DND-41 (cell line): Measurements from ENCODE around the gene SEMA5B.

Source experiments
- ATAC-seq: fragments of 200-7000 bp; cut with Tn5 transposase; 3 replicates; pipeline ENCODE4 v1.9.1; 2021; ENCODE audit warnings: low read depth; ENCODE audit not compliant: insufficient read depth
- DNase-seq: peaks from one replicate; pipeline ENCODE4 v3.0.0-alpha.2; 2020
- H2AFZ ChIP-seq: 2 replicates; pipeline ENCODE4 v1.6.0; 2012; ENCODE audit warnings: low read depth, low read length
- H3K27ac ChIP-seq: 2 replicates; pipeline ENCODE4 v1.5.1; 2012; ENCODE audit warnings: low read length, inconsistent platforms
- H3K27me3 ChIP-seq: fragments of 200-600 bp; sonication (generic); 2 replicates; pipeline ENCODE4 v1.6.0; 2012; ENCODE audit warnings: low read length, mild to moderate bottlenecking, inconsistent platforms; ENCODE audit not compliant: insufficient read depth, poor library complexity
- H3K36me3 ChIP-seq: 2 replicates; pipeline ENCODE4 v1.5.1; 2012; ENCODE audit warnings: low read length, inconsistent platforms; ENCODE audit not compliant: insufficient read depth
- H3K4me1 ChIP-seq: 2 replicates; pipeline ENCODE4 v1.5.1; 2012; ENCODE audit warnings: mild to moderate bottlenecking, low read length; ENCODE audit not compliant: insufficient read depth
- H3K4me2 ChIP-seq: 2 replicates; pipeline ENCODE4 v1.6.0; 2012; ENCODE audit warnings: mild to moderate bottlenecking, moderate library complexity, low read length, inconsistent platforms; ENCODE audit not compliant: insufficient read depth
- H3K4me3 ChIP-seq, 2 experiments: fragments of 200-600 bp in 1 of 2; shearing (Covaris generic) in 1 of 2; 2 replicates each; pipeline ENCODE4 v1.5.1; 2012 to 2016; ENCODE audit warnings: inconsistent platforms in 2 of 2, low read length in 2 of 2, mild to moderate bottlenecking in 2 of 2, low read depth in 1 of 2, moderate library complexity in 1 of 2
- H3K79me2 ChIP-seq: 2 replicates; pipeline ENCODE4 v1.6.0; 2012; ENCODE audit warnings: low read length, inconsistent platforms; ENCODE audit not compliant: insufficient read depth
- H3K9ac ChIP-seq: 2 replicates; pipeline ENCODE4 v1.6.0; 2012; ENCODE audit warnings: low read depth, mild to moderate bottlenecking, inconsistent platforms, low read length, moderate library complexity
- H3K9me3 ChIP-seq: 2 replicates; pipeline ENCODE4 v1.5.1; 2012; ENCODE audit warnings: low read length, moderate library complexity, mild to moderate bottlenecking, inconsistent platforms; ENCODE audit not compliant: insufficient read depth, severe bottlenecking
- H4K20me1 ChIP-seq: 2 replicates; pipeline ENCODE4 v1.6.0; 2012; ENCODE audit warnings: low read length; ENCODE audit not compliant: insufficient read depth
- EZH2 ChIP-seq: IDR thresholded peaks from 3 replicates; pipeline ENCODE4 v1.6.1; 2012; ENCODE audit warnings: borderline replicate concordance, low read depth, mild to moderate bottlenecking, moderate library complexity, low read length, inconsistent platforms; ENCODE audit not compliant: severe bottlenecking
- TF ChIP-seq, protein P1 (sequence below): IDR thresholded peaks from 2 replicates; pipeline ENCODE4 v1.5.1; 2012; ENCODE audit warnings: borderline replicate concordance, low read length, moderate library complexity, mild to moderate bottlenecking; ENCODE audit not compliant: poor library complexity, severe bottlenecking; ENCODE audit errors: extremely low read depth

The SEMA5B gene

GRCh38 chr3:123019161-123019560, 8.4 kb downstream of the SEMA5B start:
- no peaks in the 10 kb centered on the region for H3K4me1 ChIP-seq
- H3K4me2 ChIP-seq, result no peak overlapping the region
- no peaks in the 10 kb centered on the region for H3K36me3 ChIP-seq
- ATAC-seq (no peak), DNase-seq (no peak)
- H3K79me2 ChIP-seq, result no peaks in the 10 kb centered on the region
- H3K4me3 ChIP-seq, result no peak overlapping the region
- peaks cover 32% of the 10 kb centered on the region for H3K27me3 ChIP-seq
- no peak overlapping the region for H3K27ac ChIP-seq
- H3K9me3 ChIP-seq, result no peaks in the 10 kb centered on the region
- TF ChIP-seq, protein P1, sequence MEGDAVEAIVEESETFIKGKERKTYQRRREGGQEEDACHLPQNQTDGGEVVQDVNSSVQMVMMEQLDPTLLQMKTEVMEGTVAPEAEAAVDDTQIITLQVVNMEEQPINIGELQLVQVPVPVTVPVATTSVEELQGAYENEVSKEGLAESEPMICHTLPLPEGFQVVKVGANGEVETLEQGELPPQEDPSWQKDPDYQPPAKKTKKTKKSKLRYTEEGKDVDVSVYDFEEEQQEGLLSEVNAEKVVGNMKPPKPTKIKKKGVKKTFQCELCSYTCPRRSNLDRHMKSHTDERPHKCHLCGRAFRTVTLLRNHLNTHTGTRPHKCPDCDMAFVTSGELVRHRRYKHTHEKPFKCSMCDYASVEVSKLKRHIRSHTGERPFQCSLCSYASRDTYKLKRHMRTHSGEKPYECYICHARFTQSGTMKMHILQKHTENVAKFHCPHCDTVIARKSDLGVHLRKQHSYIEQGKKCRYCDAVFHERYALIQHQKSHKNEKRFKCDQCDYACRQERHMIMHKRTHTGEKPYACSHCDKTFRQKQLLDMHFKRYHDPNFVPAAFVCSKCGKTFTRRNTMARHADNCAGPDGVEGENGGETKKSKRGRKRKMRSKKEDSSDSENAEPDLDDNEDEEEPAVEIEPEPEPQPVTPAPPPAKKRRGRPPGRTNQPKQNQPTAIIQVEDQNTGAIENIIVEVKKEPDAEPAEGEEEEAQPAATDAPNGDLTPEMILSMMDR, result no peak
- H4K20me1 ChIP-seq, result no peaks in the 10 kb centered on the region
- H2AFZ ChIP-seq, result no peak overlapping the region
- H3K9ac ChIP-seq, result no peak overlapping the region

- H3K4me1 ChIP-seq, result no peaks in the 10 kb centered on the region
- no peak overlapping the region for H3K4me3 ChIP-seq
- H3K27ac ChIP-seq, result no peak overlapping the region
- no peaks in the 10 kb centered on the region for H3K79me2 ChIP-seq
- H2AFZ ChIP-seq, result no peak overlapping the region
- H3K4me2 ChIP-seq, result no peak overlapping the region
- no peak for TF ChIP-seq EZH2
- DNase-seq, result no peak
- H4K20me1 ChIP-seq, result no peaks in the 10 kb centered on the region
- H3K27me3 ChIP-seq, result peaks cover 31% of the 10 kb centered on the region
- no peak for ATAC-seq
- H3K9me3 ChIP-seq, result no peaks in the 10 kb centered on the region
- H3K9ac ChIP-seq, result no peak overlapping the region
- no peaks in the 10 kb centered on the region for H3K36me3 ChIP-seq
Observed at GRCh38 chr3:123018683-123019082, 8.9 kb downstream of the SEMA5B start.

GRCh38 chr3:123015596-123015995, 12.0 kb downstream of the SEMA5B start:
- ATAC-seq, result no peak
- no peak for TF ChIP-seq EZH2
- TF ChIP-seq, protein P1, result no peak
- H3K36me3 ChIP-seq, result no peaks in the 10 kb centered on the region

GRCh38 chr3:123013876-123014275, 13.7 kb downstream of the SEMA5B start:
- no peak overlapping the region for H3K9ac ChIP-seq
- H4K20me1 ChIP-seq, result no peaks in the 10 kb centered on the region
- H3K9me3 ChIP-seq, result no peaks in the 10 kb centered on the region
- H3K36me3 ChIP-seq, result no peaks in the 10 kb centered on the region
- DNase-seq, result no peak
- TF ChIP-seq, protein P1, result no peak
- TF ChIP-seq EZH2, result no peak
- peaks cover 21% of the 10 kb centered on the region for H3K27me3 ChIP-seq
- ATAC-seq, result no peak
- no peaks in the 10 kb centered on the region for H3K79me2 ChIP-seq
- H3K27ac ChIP-seq, result no peak overlapping the region
- H3K4me3 ChIP-seq, result no peak overlapping the region
- H3K4me1 ChIP-seq, result no peaks in the 10 kb centered on the region
- H3K4me2 ChIP-seq, result no peak overlapping the region
- no peak overlapping the region for H2AFZ ChIP-seq

More at GRCh38 chr3:123015596-123015995, 12.0 kb downstream of the SEMA5B start:
- Histone ChIP-seq H3K27me3 (peaks cover 21% of the 10 kb centered on the region), H4K20me1 (no peaks in the 10 kb centered on the region), H3K4me3 (no peak overlapping the region), H3K4me2 (no peak overlapping the region), H3K9ac (no peak overlapping the region), H3K27ac (no peak overlapping the region), H3K4me1 (no peaks in the 10 kb centered on the region), H2AFZ (no peak overlapping the region), H3K9me3 (no peaks in the 10 kb centered on the region), H3K79me2 (no peaks in the 10 kb centered on the region)
- no peak for DNase-seq
